GM12878 (cell line): ENCODE results near the gene SOX18. TPM values are rescaled to one million over a fixed set of nuclear protein-coding genes. Genes with fewer than 3 reads are reported as not detected.

ENCODE experiments used
- ATAC-seq: fragments of 200-7000 bp; cut with Tn5 transposase; 3 replicates; pipeline ENCODE4 v1.9.1; 2020; ENCODE audit warnings: mild to moderate bottlenecking, moderate library complexity
- BruUV-seq: library from RNA; stranded (reverse); fragments of 400-500 nt; replicated peaks from 2 replicates; lab custom pipeline; 2021; lab: Mats Ljungman, UMichigan
- CTCF ChIA-PET: fragments of 300-600 bp; sonication (Branson Sonifier 250); formaldehyde crosslinking; extraction: SDS; loops from one replicate; lab custom pipeline; 2021; ENCODE audit warnings: inconsistent platforms; lab: Yijun Ruan, JAX
- POLR2A ChIA-PET: fragments of 350-600 bp; formaldehyde crosslinking; extraction: SDS; loops from one replicate; lab custom pipeline; 2021; ENCODE audit warnings: inconsistent platforms; lab: Charles Lee
- RAD21 ChIA-PET: fragments of 300-600 bp; sonication (Branson Sonifier 250); formaldehyde crosslinking; loops from one replicate; lab custom pipeline; 2023; ENCODE audit warnings: antibody characterized with exemption; ENCODE audit not compliant: unreplicated experiment; lab: Charles Lee
- SMC1A ChIA-PET: fragments of 300-600 bp; sonication (Branson Sonifier 250); formaldehyde crosslinking; loops from one replicate; lab custom pipeline; 2023; ENCODE audit not compliant: unreplicated experiment, uncharacterized antibody; lab: Charles Lee
- DNase-seq: peaks from one replicate; pipeline ENCODE4 v3.0.0-alpha.2; 2011; ENCODE audit warnings: low read depth, low spot score
- FAIRE-seq: peaks from 3 replicates; lab custom pipeline; 2011; peaks lifted over from hg19 to GRCh38; lab: Jason Lieb, UNC
- H2AFZ ChIP-seq: 2 replicates; pipeline ENCODE4 v1.6.0; 2011; ENCODE audit warnings: low read depth, low read length, control low read depth; ENCODE audit not compliant: control insufficient read depth
- H3K27ac ChIP-seq: 2 replicates; pipeline ENCODE4 v1.5.1; 2011; ENCODE audit warnings: control low read depth; ENCODE audit not compliant: control insufficient read depth, insufficient read depth
- H3K27me3 ChIP-seq, 2 experiments: replicated peaks in 1 of 2; 2 replicates each; pipeline versions ENCODE4 v1.6.0 to v1.6.1; 2011; ENCODE audit warnings: low read length in 1 of 2; ENCODE audit not compliant: control insufficient read depth in 2 of 2, insufficient read depth in 2 of 2
- H3K36me3 ChIP-seq, 2 experiments: 2 replicates each; pipeline ENCODE4 v1.5.1; 2011; ENCODE audit warnings: low read length in 1 of 2; ENCODE audit not compliant: control insufficient read depth in 2 of 2, insufficient read depth in 2 of 2
- H3K4me1 ChIP-seq: 2 replicates; pipeline ENCODE4 v1.6.1; 2011; ENCODE audit warnings: mild to moderate bottlenecking, low read length, moderate library complexity, mixed read lengths; ENCODE audit not compliant: control insufficient read depth, insufficient read depth
- H3K4me2 ChIP-seq: 2 replicates; pipeline ENCODE4 v1.6.0; 2011; ENCODE audit warnings: control low read depth; ENCODE audit not compliant: control insufficient read depth, insufficient read depth
- H3K4me3 ChIP-seq: fragments of 200-600 bp; sonication (generic); 2 replicates; pipeline ENCODE4 v1.5.1; 2016
- H3K79me2 ChIP-seq: 2 replicates; pipeline ENCODE4 v1.6.0; 2011; ENCODE audit warnings: low read length; ENCODE audit not compliant: control insufficient read depth, insufficient read depth
- H3K9ac ChIP-seq: 2 replicates; pipeline ENCODE4 v1.8.0; 2011; ENCODE audit warnings: low read length, control low read depth, mixed read lengths; ENCODE audit not compliant: control insufficient read depth, insufficient read depth
- H3K9me3 ChIP-seq: replicated peaks from 3 replicates; pipeline ENCODE4 v1.5.1; 2011; ENCODE audit warnings: mild to moderate bottlenecking, low read length; ENCODE audit not compliant: control insufficient read depth, insufficient read depth
- H4K20me1 ChIP-seq: 2 replicates; pipeline ENCODE4 v1.6.0; 2011; ENCODE audit not compliant: control insufficient read depth, insufficient read depth
- BRCA1 ChIP-seq: IDR thresholded peaks from 2 replicates; pipeline ENCODE4 v1.6.1; 2011; ENCODE audit warnings: low read depth, low read length, improper control_type of control experiment
- CHD2 ChIP-seq: IDR thresholded peaks from 2 replicates; pipeline ENCODE4 v1.6.1; 2011; ENCODE audit warnings: low read depth, low read length, improper control_type of control experiment, borderline replicate concordance
- KLF5 ChIP-seq: fragments of 450-650 bp; IDR thresholded peaks from 2 replicates; pipeline ENCODE4 v1.6.1; 2014; ENCODE audit warnings: mild to moderate bottlenecking; ENCODE audit not compliant: partially characterized antibody
- MTA2 ChIP-seq: fragments of 450-650 bp; IDR thresholded peaks from 2 replicates; pipeline ENCODE4 v1.6.1; 2016; ENCODE audit warnings: low read depth, mild to moderate bottlenecking, moderate library complexity
- RBBP5 ChIP-seq: fragments of 200-600 bp; sonication (generic); conservative IDR thresholded peaks from 2 replicates; pipeline ENCODE4 v1.6.1; 2016
- SUPT20H ChIP-seq: IDR thresholded peaks from 2 replicates; pipeline ENCODE4 v1.6.1; 2011; ENCODE audit warnings: low read depth, mild to moderate bottlenecking, low read length, moderate library complexity, borderline replicate concordance; ENCODE audit not compliant: control insufficient read depth
- ZBTB33 ChIP-seq: fragments of 450-650 bp; IDR thresholded peaks from 2 replicates; pipeline ENCODE4 v1.6.1; 2017; ENCODE audit warnings: mild to moderate bottlenecking
- ZNF217 ChIP-seq: fragments of 450-650 bp; IDR thresholded peaks from 2 replicates; pipeline ENCODE4 v1.6.1; 2017; ENCODE audit warnings: antibody characterized with exemption, mild to moderate bottlenecking
- ZNF687 ChIP-seq: fragments of 450-650 bp; IDR thresholded peaks from 2 replicates; pipeline ENCODE4 v1.6.1; 2017; ENCODE audit warnings: mild to moderate bottlenecking, moderate library complexity
- WGBS: methylation state at CpG from one replicate; pipeline ENCODE4 v1.1.6; 2016; ENCODE audit warnings: low lambda C conversion rate; ENCODE audit not compliant: insufficient replicate concordance, insufficient coverage; ENCODE audit errors: missing lambda C conversion rate; 5-methylcytosine and 5-hydroxymethylcytosine counted together
- in situ Hi-C: fragments of 300-500 bp; cut with MboI; formaldehyde crosslinking; loops from 9 replicates; pipeline ENCODE4 v1.14.3; 2018; ENCODE audit warnings: mixed read lengths
- intact Hi-C: fragments of 100-400 bp; cut with micrococcal nuclease; formaldehyde crosslinking; loops from one replicate; pipeline ENCODE4 v1.14.2; 2022; ENCODE audit not compliant: unreplicated experiment
- polyA plus RNA-seq, 11 experiments: library from polyadenylated mRNA; depleted of rRNA in 4 of 11; unstranded in 6 of 11; stranded (reverse) in 5 of 11; fragments of >200 nt; fragmentation: Nextera tagmentation in 4 of 11; fragmentation: Illumina TruSeq in 1 of 11; extraction: Ambion mirVana in 4 of 11; extraction: Trizol in 1 of 11; gene quantifications; 1 replicate in 1 of 11; 2 replicates in 10 of 11; pipeline versions ENCODE4 v1.2.1 to v1.2.3, GENCODE V29; 2011 to 2016; ENCODE audit warnings: inconsistent platforms in 2 of 11, missing spikeins in 2 of 11, low read depth in 1 of 11
- total RNA-seq, 4 experiments: library from RNA; depleted of rRNA in 3 of 4; stranded (reverse); fragments of >200 nt in 3 of 4; fragmentation: Illumina TruSeq in 1 of 4; extraction: Trizol in 1 of 4; gene quantifications; 2 replicates each; pipeline versions ENCODE4 v1.2.1 to v1.2.3, GENCODE V29; 2013 to 2021
- TF ChIP-seq, protein P1 (sequence below): fragments of 450-650 bp; IDR thresholded peaks from 2 replicates; pipeline ENCODE4 v1.6.1; 2016; ENCODE audit warnings: mild to moderate bottlenecking

Gene SOX18
- total and polyA plus RNA-seq, 10 of the 15 experiments (the other 5 are each of a cell fraction or from before 2014, with no cell fraction given), result 0.05 to 5.6 (median 0.28) TPM; not detected in 3

GRCh38 chr20:64040231-64041039, 9.0 kb downstream of the SOX18 start (continued):
- TF ChIP-seq ZBTB33 (no peak), ZNF217 (no peak), RBBP5 (no peak), BRCA1 (no peak), SUPT20H (no peak), MTA2 (peak; percentile 4; the same call in 1 of the 2 replicates)

GRCh38 chr20:64039293-64040160, 9.9 kb downstream of the SOX18 start:
- 10% methylated on average over 16 of the region's 17 CpGs for WGBS
- Histone ChIP-seq H3K4me3 (peak overlapping the region; percentile 58), H3K4me2 (peak overlapping the region; percentile 70), H2AFZ (peak overlapping the region; percentile 64; the same call in 1 of the 2 replicates), H3K9me3 (no peaks in the 10 kb centered on the region), H3K36me3 (no peaks in the 10 kb centered on the region; a peak in 2 of 4 replicates), H3K4me1 (peaks cover 43% of the 10 kb centered on the region), H3K79me2 (peaks cover 4% of the 10 kb centered on the region), H3K9ac (peak overlapping the region; percentile 64), H3K27ac (peak overlapping the region; percentile 35; the same call in 1 of the 2 replicates), H3K27me3 (no peaks in the 10 kb centered on the region), H4K20me1 (no peaks in the 10 kb centered on the region)
- SMC1A ChIA-PET, result interaction anchor here (0.6 to 6.1 kb wide), 10 partner anchors 15 to 81 kb away, joined by 3 to 52 read pairs (median 5); partner anchors contain the start of genes OPRL1, PRPF6, RGS19 and SAMD10
- CTCF ChIA-PET, result interaction anchor here (0.6 to 9.1 kb wide), 23 partner anchors 12 to 502 kb away, joined by 3 to 108 read pairs (median 4); partner anchors contain the start of genes NPBWR2, OPRL1, PRPF6 and RGS19
- FAIRE-seq, result no peak
- in situ Hi-C loops, result no loop called here
- BruUV-seq, result TSS peak; percentile 40
- POLR2A ChIA-PET, result interaction anchor here (0.5 to 7.2 kb wide), 13 partner anchors 14 to 502 kb away, joined by 3 to 63 read pairs (median 4); partner anchors contain the start of genes PRPF6, PTK6, RGS19 and SAMD10
- no peak for DNase-seq
- RAD21 ChIA-PET, result interaction anchor here (0.8 to 7.1 kb wide), 12 partner anchors 15 to 502 kb away, joined by 3 to 92 read pairs (median 8); partner anchors contain the start of genes NPBWR2, PRPF6, PTK6 and SAMD10
- intact Hi-C loops, result loop anchor here (1.0 to 2.0 kb wide), 2 partner anchors 17 to 81 kb away; no protein-coding TSS in a partner anchor
- ATAC-seq, result no peak
- peak; percentile 12; the same call in 1 of the 2 replicates for TF ChIP-seq CHD2
- no peak for TF ChIP-seq KLF5
- TF ChIP-seq, protein P1, sequence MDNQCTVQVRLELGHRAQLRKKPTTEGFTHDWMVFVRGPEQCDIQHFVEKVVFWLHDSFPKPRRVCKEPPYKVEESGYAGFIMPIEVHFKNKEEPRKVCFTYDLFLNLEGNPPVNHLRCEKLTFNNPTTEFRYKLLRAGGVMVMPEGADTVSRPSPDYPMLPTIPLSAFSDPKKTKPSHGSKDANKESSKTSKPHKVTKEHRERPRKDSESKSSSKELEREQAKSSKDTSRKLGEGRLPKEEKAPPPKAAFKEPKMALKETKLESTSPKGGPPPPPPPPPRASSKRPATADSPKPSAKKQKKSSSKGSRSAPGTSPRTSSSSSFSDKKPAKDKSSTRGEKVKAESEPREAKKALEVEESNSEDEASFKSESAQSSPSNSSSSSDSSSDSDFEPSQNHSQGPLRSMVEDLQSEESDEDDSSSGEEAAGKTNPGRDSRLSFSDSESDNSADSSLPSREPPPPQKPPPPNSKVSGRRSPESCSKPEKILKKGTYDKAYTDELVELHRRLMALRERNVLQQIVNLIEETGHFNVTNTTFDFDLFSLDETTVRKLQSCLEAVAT, result 0 out of 2 replicates have a peak, but pooled peaks have one; percentile 6
- TF ChIP-seq MTA2, result peak; percentile 12; the same call in 1 of the 2 replicates
- no peak for TF ChIP-seq ZNF687
